Neural crest cell (in vitro differentiated cells): ENCODE results near the gene FAAP100. TPM values are rescaled to one million over a fixed set of nuclear protein-coding genes. Genes with fewer than 3 reads are reported as not detected.
A peak's percentile ranks its signal among the peaks of the same experiment; 100 is the strongest.

Experiments used
- DNase-seq: peaks from one replicate; pipeline ENCODE4 v3.0.0; 2021; ENCODE audit warnings: low read depth, mixed read lengths, low spot score
- H3K27ac Mint-ChIP-seq: one replicate; pipeline ENCODE4 v1.8.0; 2021; ENCODE audit warnings: mild to moderate bottlenecking, mixed read lengths; ENCODE audit not compliant: unreplicated experiment
- H3K27me3 Mint-ChIP-seq: 2 replicates; pipeline ENCODE4 v1.8.0; 2021; ENCODE audit warnings: low read depth, mild to moderate bottlenecking, mixed read lengths
- H3K36me3 Mint-ChIP-seq: 2 replicates; pipeline ENCODE4 v1.8.0; 2021; ENCODE audit warnings: low read depth, mild to moderate bottlenecking, mixed read lengths
- H3K4me1 Mint-ChIP-seq: 2 replicates; pipeline ENCODE4 v1.8.0; 2021; ENCODE audit warnings: mixed read lengths
- H3K4me3 Mint-ChIP-seq: one replicate; pipeline ENCODE4 v1.8.0; 2021; ENCODE audit warnings: mild to moderate bottlenecking, mixed read lengths
- H3K9me3 Mint-ChIP-seq: 2 replicates; pipeline ENCODE4 v1.8.0; 2021; ENCODE audit warnings: mixed read lengths
- CTCF ChIP-seq: fragments of 200-600 bp; sonication (generic); conservative IDR thresholded peaks from 2 replicates; pipeline ENCODE4 v1.5.0; 2021; ENCODE audit warnings: antibody characterized with exemption, mild to moderate bottlenecking
- total RNA-seq: library from RNA; stranded (reverse); gene quantifications from 2 replicates; pipeline ENCODE4 v1.2.1, GENCODE V29; 2021

The FAAP100 gene
- total RNA-seq, 1 donor from 2014 or later, result 48.3 TPM

GRCh38 chr17:81538651-81539570 lies 13.2 kb downstream of the FAAP100 start:
- no peak for DNase-seq
- peaks cover 8% of the 10 kb centered on the region for H3K4me1 Mint-ChIP-seq
- no peak overlapping the region for H3K4me3 Mint-ChIP-seq
- no peaks in the 10 kb centered on the region for H3K36me3 Mint-ChIP-seq
- no peak overlapping the region for H3K27ac Mint-ChIP-seq
- TF ChIP-seq CTCF, result no peak
- H3K27me3 Mint-ChIP-seq, result peaks cover 30% of the 10 kb centered on the region
- H3K9me3 Mint-ChIP-seq, result no peaks in the 10 kb centered on the region

GRCh38 chr17:81537856-81538555 lies 14.1 kb downstream of the FAAP100 start:
- TF ChIP-seq CTCF, result no peak
- DNase-seq, result no peak
- Mint-ChIP-seq H3K9me3 (peaks cover 3% of the 10 kb centered on the region), H3K27ac (no peak overlapping the region), H3K27me3 (peaks cover 34% of the 10 kb centered on the region), H3K4me3 (peak overlapping the region; percentile 80), H3K4me1 (peaks cover 8% of the 10 kb centered on the region), H3K36me3 (no peaks in the 10 kb centered on the region)

GRCh38 chr17:81537343-81537855 lies 14.8 kb downstream of the FAAP100 start:
- peaks cover 34% of the 10 kb centered on the region for H3K27me3 Mint-ChIP-seq
- peaks cover 8% of the 10 kb centered on the region for H3K4me1 Mint-ChIP-seq
- TF ChIP-seq CTCF, result peak; percentile 65
- no peak for DNase-seq
- no peak overlapping the region for H3K27ac Mint-ChIP-seq
- H3K4me3 Mint-ChIP-seq, result no peak overlapping the region
- no peaks in the 10 kb centered on the region for H3K36me3 Mint-ChIP-seq
- H3K9me3 Mint-ChIP-seq, result peaks cover 3% of the 10 kb centered on the region

GRCh38 chr17:81536299-81537290 lies 15.6 kb downstream of the FAAP100 start:
- TF ChIP-seq CTCF, result no peak
- Mint-ChIP-seq H3K27ac (no peak overlapping the region), H3K4me3 (no peak overlapping the region), H3K4me1 (peaks cover 8% of the 10 kb centered on the region), H3K36me3 (no peaks in the 10 kb centered on the region), H3K9me3 (peaks cover 3% of the 10 kb centered on the region), H3K27me3 (peaks cover 34% of the 10 kb centered on the region)
- DNase-seq, result no peak
